Gastrocnemius medialis (tissue), 4 donors: ENCODE data around the gene ZFYVE21. TPM values are rescaled to one million over a fixed set of nuclear protein-coding genes. Genes with fewer than 3 reads are reported as not detected.

Experiments
- ATAC-seq, 2 donors: fragments of 150-250 bp; one replicate each; pipeline ENCODE4 v1.9.1; 2016
- DNase-seq, 2 donors: peaks; one replicate each; pipeline ENCODE4 v3.0.0-alpha.2; 2019
- H3K27ac ChIP-seq, 4 donors: fragments of 200-600 bp; sonication (generic); 1 replicate in 1 of 4; 2 replicates in 3 of 4; pipeline ENCODE4 v1.5.1; 2016 to 2018; ENCODE audit warnings: mild to moderate bottlenecking in 2 of 4, moderate library complexity in 1 of 4
- H3K27me3 ChIP-seq, 3 donors: fragments of 200-600 bp; sonication (generic) in 2 of 3; 1 replicate in 1 of 3; 2 replicates in 2 of 3; pipeline versions ENCODE4 v1.5.1 to v1.6.0; 2016 to 2019; ENCODE audit warnings: mild to moderate bottlenecking in 1 of 3, moderate library complexity in 1 of 3
- H3K36me3 ChIP-seq, 2 donors: fragments of 200-600 bp; sonication (generic) in 1 of 2; one replicate each; pipeline ENCODE4 v1.5.1; 2017 to 2018
- H3K4me1 ChIP-seq, 2 donors: fragments of 200-600 bp; sonication (generic) in 1 of 2; one replicate each; pipeline ENCODE4 v1.5.1; 2016 to 2017; ENCODE audit warnings: mild to moderate bottlenecking in 2 of 2
- H3K4me3 ChIP-seq, 4 donors: fragments of 200-600 bp; sonication (generic) in 3 of 4; 1 replicate in 1 of 4; 2 replicates in 3 of 4; pipeline ENCODE4 v1.5.1; 2016 to 2019; ENCODE audit warnings: mild to moderate bottlenecking in 2 of 4
- H3K9me3 ChIP-seq, 3 donors: fragments of 200-600 bp; sonication (generic) in 2 of 3; 1 replicate in 1 of 3; 2 replicates in 2 of 3; pipeline ENCODE4 v1.5.1; 2016 to 2019
- CTCF ChIP-seq, 5 experiments: fragments of 450-650 bp in 3 of 5; fragments of 200-600 bp in 2 of 5; sonication (generic) in 2 of 5; IDR thresholded peaks in 4 of 5; conservative IDR thresholded peaks in 1 of 5; 1 replicate in 4 of 5; 2 replicates in 1 of 5; pipeline ENCODE4 v1.5.1; 2016 to 2019; ENCODE audit warnings: antibody characterized with exemption in 5 of 5, mild to moderate bottlenecking in 3 of 5, moderate library complexity in 3 of 5
- POLR2A ChIP-seq, 2 donors: fragments of 450-650 bp; IDR thresholded peaks; one replicate each; pipeline ENCODE4 v1.6.1; 2017; ENCODE audit warnings: antibody characterized with exemption in 2 of 2, mild to moderate bottlenecking in 2 of 2, moderate library complexity in 2 of 2
- in situ Hi-C, 4 donors: fragments of 200-750 bp; cut with MboI; loops; one replicate each; pipeline versions ENCODE4 v1.15.0 to v1.8.0; 2017; ENCODE audit warnings: low sequenced_read_pairs in 4 of 4
- intact Hi-C: fragments of 100-400 bp; cut with DNase I; formaldehyde crosslinking; loops from one replicate; pipeline ENCODE4 v1.15.1; 2023; ENCODE audit warnings: low total_unique reads
- total RNA-seq, 4 donors: library from RNA; depleted of rRNA; stranded (reverse); fragments of >200 nt; gene quantifications; one replicate each; pipeline versions ENCODE4 v1.1.0 to v1.2.3, GENCODE V29; 2016

ZFYVE21 gene
- total RNA-seq, 4 donors from 2014 or later, result 16.2 to 25.8 (median 20.2) TPM

DNA sequence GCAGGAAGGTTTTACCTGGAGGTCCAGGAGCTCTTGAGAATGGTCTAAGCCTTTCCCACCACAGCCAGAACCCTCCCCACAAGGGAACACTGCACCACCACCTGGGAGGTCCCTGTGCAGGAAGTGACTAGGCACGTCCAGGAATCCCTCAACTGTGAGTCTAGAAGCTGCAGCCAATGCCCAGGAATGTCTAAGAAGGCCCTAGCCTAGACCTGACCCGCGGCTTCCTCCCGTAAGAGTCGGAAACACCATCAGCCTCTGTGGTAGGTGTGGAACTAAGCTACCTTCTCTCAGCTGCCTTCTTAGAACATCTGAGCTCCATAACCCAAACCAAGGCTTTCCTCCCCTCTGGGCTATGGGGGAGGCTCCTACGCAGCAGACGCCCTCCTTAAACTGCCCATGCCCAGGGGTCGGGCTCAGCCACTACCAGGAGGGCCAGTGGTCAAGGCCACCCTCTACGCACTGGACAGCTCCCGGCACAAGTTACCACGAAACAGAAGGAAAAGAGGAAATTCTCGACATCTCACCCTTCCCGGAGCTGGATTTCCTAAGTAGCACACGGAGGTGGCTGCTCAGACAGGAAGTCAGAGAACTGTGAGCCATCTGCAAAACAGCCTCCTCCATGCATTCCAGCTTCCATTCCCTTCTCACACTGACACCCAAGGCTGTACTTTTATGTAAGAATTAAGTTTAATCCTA lies 25.5 kb downstream of the ZFYVE21 start:
- H3K27me3 ChIP-seq, result no peaks in the 10 kb centered on the region
- intact Hi-C loops, result no loop called here
- no peak for ATAC-seq
- in situ Hi-C loops, result no loop called here
- peaks cover 0 to 26% of the 10 kb centered on the region in 2 donors for H3K36me3 ChIP-seq
- TF ChIP-seq POLR2A (IDR thresholded peaks at IDR 0.05) (no peak), CTCF (IDR thresholded peaks at IDR 0.05 in 4 of 5, conservative IDR thresholded peaks at IDR 0.05 in 1 of 5) (no peak)
- H3K4me1 ChIP-seq, result peaks cover 0 to 16% of the 10 kb centered on the region in 2 donors
- H3K9me3 ChIP-seq, result no peaks in the 10 kb centered on the region
- no peak for DNase-seq
- no peak overlapping the region for H3K27ac ChIP-seq
- no peak overlapping the region for H3K4me3 ChIP-seq

DNA sequence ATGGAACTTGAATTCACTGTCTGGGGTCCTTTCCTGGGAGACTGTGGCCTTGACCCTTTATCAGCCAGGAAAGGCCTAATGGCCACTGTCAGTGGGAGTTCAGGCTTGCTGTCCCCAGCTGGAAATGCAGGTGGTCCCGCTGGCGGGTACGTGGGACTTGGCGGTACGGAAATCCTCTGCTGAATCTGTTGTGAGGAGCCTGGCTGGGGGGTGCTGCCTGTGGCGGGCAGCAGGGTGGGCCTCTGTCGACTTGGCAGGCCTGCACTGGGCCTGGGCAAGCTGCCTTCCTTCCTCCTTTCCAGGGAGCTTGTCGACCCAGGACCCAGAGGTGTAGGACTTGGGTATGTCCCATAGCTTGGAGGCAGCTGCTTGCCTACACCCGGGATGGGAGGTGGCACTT lies 26.3 kb downstream of the ZFYVE21 start:
- H3K4me1 ChIP-seq, result peaks cover 0 to 9% of the 10 kb centered on the region in 2 donors
- H3K36me3 ChIP-seq, result peaks cover 0 to 25% of the 10 kb centered on the region in 2 donors
- intact Hi-C loops (no loop called here), in situ Hi-C loops (no loop called here)
- ATAC-seq (no peak), DNase-seq (no peak)
- no peaks in the 10 kb centered on the region for H3K27me3 ChIP-seq
- no peak overlapping the region for H3K27ac ChIP-seq
- H3K4me3 ChIP-seq, result no peak overlapping the region
- no peaks in the 10 kb centered on the region for H3K9me3 ChIP-seq
- TF ChIP-seq CTCF (IDR thresholded peaks at IDR 0.05 in 4 of 5, conservative IDR thresholded peaks at IDR 0.05 in 1 of 5) (no peak), POLR2A (IDR thresholded peaks at IDR 0.05) (no peak)

GRCh38 chr14:103742499-103743255 lies 27.1 kb downstream of the ZFYVE21 start:
- no peaks in the 10 kb centered on the region for H3K27me3 ChIP-seq
- H3K4me3 ChIP-seq, result no peak overlapping the region
- H3K9me3 ChIP-seq, result no peaks in the 10 kb centered on the region
- TF ChIP-seq CTCF (IDR thresholded peaks at IDR 0.05 in 4 of 5, conservative IDR thresholded peaks at IDR 0.05 in 1 of 5) (no peak), POLR2A (IDR thresholded peaks at IDR 0.05) (no peak)
- in situ Hi-C loops (no loop called here), intact Hi-C loops (no loop called here)
- H3K4me1 ChIP-seq, result peaks cover 0 to under 1% of the 10 kb centered on the region in 2 donors
- peaks cover 0 to 25% of the 10 kb centered on the region in 2 donors for H3K36me3 ChIP-seq
- H3K27ac ChIP-seq, result no peak overlapping the region
- ATAC-seq (no peak), DNase-seq (no peak)

DNA sequence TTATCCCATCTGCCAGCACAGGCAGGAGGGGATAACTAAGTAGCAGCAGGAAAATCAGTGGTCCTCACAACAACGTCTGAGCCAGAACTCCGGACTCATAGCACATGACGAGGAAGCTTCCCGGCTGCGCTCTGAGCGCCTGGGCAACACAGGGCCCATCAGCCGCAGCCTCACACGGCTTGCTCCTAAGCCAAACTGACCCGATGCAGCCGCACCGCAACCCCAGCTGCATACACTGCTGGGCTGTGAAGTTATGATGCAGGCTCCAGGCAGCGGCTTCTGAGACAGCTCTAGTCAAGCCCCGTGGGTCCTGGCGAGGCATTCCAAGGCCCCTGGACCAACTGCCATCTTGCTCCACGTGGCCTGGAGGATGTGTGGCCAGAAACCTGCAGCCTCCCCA lies 28.1 kb downstream of the ZFYVE21 start:
- TF ChIP-seq CTCF (IDR thresholded peaks at IDR 0.05 in 4 of 5, conservative IDR thresholded peaks at IDR 0.05 in 1 of 5) (no peak), POLR2A (IDR thresholded peaks at IDR 0.05) (no peak)
- in situ Hi-C loops (no loop called here), intact Hi-C loops (no loop called here)
- Histone ChIP-seq H3K4me1 (no peaks in the 10 kb centered on the region), H3K27ac (no peak overlapping the region), H3K4me3 (no peak overlapping the region), H3K27me3 (no peaks in the 10 kb centered on the region), H3K36me3 (peaks cover 0 to 22% of the 10 kb centered on the region in 2 donors), H3K9me3 (no peaks in the 10 kb centered on the region)
- no peak for ATAC-seq
- DNase-seq, result no peak
